KMS-11 (cell line): ENCODE results near the gene PLXND1.

ENCODE experiments used
- H2AFZ ChIP-seq: fragments of 200-600 bp; sonication (generic); 2 replicates; pipeline ENCODE4 v1.6.1; 2016; ENCODE audit warnings: antibody characterized with exemption, mixed run types, low read depth
- H3K27ac ChIP-seq: fragments of 200-600 bp; sonication (generic); 2 replicates; pipeline ENCODE4 v1.6.1; 2016; ENCODE audit warnings: mild to moderate bottlenecking, mixed run types
- H3K27me3 ChIP-seq: fragments of 200-600 bp; sonication (generic); 2 replicates; pipeline ENCODE4 v1.6.1; 2017; ENCODE audit warnings: mild to moderate bottlenecking, low read depth, mixed run types, moderate library complexity; ENCODE audit not compliant: insufficient read depth
- H3K36me3 ChIP-seq: fragments of 200-600 bp; sonication (generic); 2 replicates; pipeline ENCODE4 v1.6.1; 2017; ENCODE audit warnings: mild to moderate bottlenecking, mixed run types; ENCODE audit not compliant: insufficient read depth
- H3K4me1 ChIP-seq: fragments of 200-600 bp; sonication (generic); 2 replicates; pipeline ENCODE4 v1.6.1; 2016; ENCODE audit warnings: mild to moderate bottlenecking, low read depth, mixed run types; ENCODE audit not compliant: poor library complexity, severe bottlenecking
- H3K4me2 ChIP-seq: fragments of 200-600 bp; sonication (generic); 2 replicates; pipeline ENCODE4 v1.7.0; 2016; ENCODE audit warnings: mild to moderate bottlenecking, mixed run types
- H3K4me3 ChIP-seq: fragments of 200-600 bp; sonication (generic); IDR thresholded peaks from 2 replicates; pipeline ENCODE4 v1.6.1; 2017; ENCODE audit warnings: low read depth, low read length, mixed read lengths; ENCODE audit not compliant: insufficient read depth
- H3K79me2 ChIP-seq: fragments of 200-600 bp; sonication (generic); 2 replicates; pipeline ENCODE4 v1.6.1; 2016; ENCODE audit warnings: low read depth, mixed run types; ENCODE audit not compliant: insufficient read depth
- H3K9ac ChIP-seq: fragments of 200-600 bp; sonication (generic); 2 replicates; pipeline ENCODE4 v1.6.1; 2016; ENCODE audit warnings: mild to moderate bottlenecking, mixed run types
- H4K20me1 ChIP-seq: fragments of 200-600 bp; sonication (generic); 2 replicates; pipeline ENCODE4 v1.6.1; 2016; ENCODE audit warnings: mild to moderate bottlenecking, mixed run types; ENCODE audit not compliant: insufficient read depth
- CTCF ChIP-seq: fragments of 200-600 bp; sonication (generic); conservative IDR thresholded peaks from 2 replicates; pipeline ENCODE4 v1.6.1; 2017; ENCODE audit warnings: low read depth, mild to moderate bottlenecking, antibody characterized with exemption, low read length, moderate library complexity, mixed read lengths

PLXND1 gene

DNA sequence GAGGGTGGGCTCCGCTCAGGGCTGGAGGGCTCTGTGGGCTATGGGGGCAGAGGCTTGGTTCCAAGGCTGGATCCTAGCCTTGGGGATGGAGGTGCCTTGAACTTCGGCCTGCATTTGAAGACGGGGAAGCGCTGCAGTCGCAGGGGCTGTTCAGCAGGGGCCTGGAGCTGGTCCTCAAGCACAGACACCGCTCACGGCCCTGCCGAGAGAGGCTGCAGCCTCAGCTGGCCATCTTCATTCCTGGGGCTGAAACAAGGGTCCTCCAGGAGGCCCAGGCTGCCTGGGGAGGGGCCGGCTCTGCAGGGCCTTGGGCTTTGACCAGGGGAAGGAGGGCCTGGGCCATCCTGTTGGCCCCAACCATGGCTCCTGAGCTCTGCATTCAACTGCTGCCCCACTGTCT, 25.6 kb upstream of the PLXND1 start:
- Histone ChIP-seq H3K27ac (no peak overlapping the region), H3K79me2 (no peaks in the 10 kb centered on the region), H3K36me3 (no peaks in the 10 kb centered on the region), H2AFZ (no peak overlapping the region), H3K4me3 (no peak overlapping the region), H4K20me1 (no peaks in the 10 kb centered on the region), H3K4me2 (no peak overlapping the region), H3K4me1 (peaks cover 2% of the 10 kb centered on the region), H3K27me3 (no peaks in the 10 kb centered on the region), H3K9ac (no peak overlapping the region)
- no peak for TF ChIP-seq CTCF

GRCh38 chr3:129629011-129629410, 22.5 kb upstream of the PLXND1 start:
- TF ChIP-seq CTCF: no peak
- no peak overlapping the region for H2AFZ ChIP-seq
- no peaks in the 10 kb centered on the region for H3K79me2 ChIP-seq
- H3K9ac ChIP-seq: no peak overlapping the region
- H3K36me3 ChIP-seq: no peaks in the 10 kb centered on the region
- no peak overlapping the region for H3K27ac ChIP-seq
- no peaks in the 10 kb centered on the region for H3K27me3 ChIP-seq
- no peaks in the 10 kb centered on the region for H4K20me1 ChIP-seq
- H3K4me3 ChIP-seq: no peak overlapping the region
- H3K4me2 ChIP-seq: no peak overlapping the region
- H3K4me1 ChIP-seq: peaks cover 11% of the 10 kb centered on the region

- H3K27ac ChIP-seq: no peak overlapping the region
- no peak overlapping the region for H2AFZ ChIP-seq
- H3K9ac ChIP-seq: no peak overlapping the region
- H4K20me1 ChIP-seq: no peaks in the 10 kb centered on the region
- no peaks in the 10 kb centered on the region for H3K79me2 ChIP-seq
- H3K4me2 ChIP-seq: no peak overlapping the region
- H3K4me3 ChIP-seq: no peak overlapping the region
- peaks cover 11% of the 10 kb centered on the region for H3K4me1 ChIP-seq
- H3K27me3 ChIP-seq: no peaks in the 10 kb centered on the region
- TF ChIP-seq CTCF: no peak
- H3K36me3 ChIP-seq: no peaks in the 10 kb centered on the region
Measured at GRCh38 chr3:129628169-129628522, 21.7 kb upstream of the PLXND1 start.

- Histone ChIP-seq H3K27me3 (no peaks in the 10 kb centered on the region), H3K27ac (peak overlapping the region; percentile 50), H3K79me2 (no peaks in the 10 kb centered on the region), H3K4me1 (peaks cover 11% of the 10 kb centered on the region), H3K4me2 (peak overlapping the region; percentile 96), H3K4me3 (peak overlapping the region; percentile 47), H4K20me1 (no peaks in the 10 kb centered on the region), H2AFZ (peak overlapping the region; percentile 96), H3K9ac (peak overlapping the region; percentile 86; the same call in 1 of the 2 replicates), H3K36me3 (no peaks in the 10 kb centered on the region)
- 0 out of 2 replicates have a peak, but pooled peaks have one; percentile 27 for TF ChIP-seq CTCF
Measured at GRCh38 chr3:129627350-129628168, 21.1 kb upstream of the PLXND1 start.
